Brain microvascular endothelial cell (primary cell): ENCODE results near the gene PRRC2A.

Experiments
- DNase-seq: peaks from one replicate; pipeline ENCODE4 v3.0.0-alpha.2; 2020
- H3K27ac ChIP-seq: fragments of 250-450 bp; sonication (Bioruptor Pico); 2 replicates; pipeline ENCODE4 v1.5.1; 2020; ENCODE audit warnings: mild to moderate bottlenecking, moderate library complexity
- H3K27me3 ChIP-seq: fragments of 250-450 bp; sonication (Bioruptor Pico); replicated peaks from 2 replicates; pipeline ENCODE4 v1.5.1; 2020; ENCODE audit warnings: mild to moderate bottlenecking
- H3K36me3 ChIP-seq: fragments of 250-450 bp; sonication (Bioruptor Pico); replicated peaks from 2 replicates; pipeline ENCODE4 v1.5.1; 2020; ENCODE audit warnings: mild to moderate bottlenecking
- H3K4me3 ChIP-seq: 2 replicates; pipeline ENCODE4 v1.5.1; 2011; ENCODE audit warnings: low read depth, mild to moderate bottlenecking, control low read depth, low read length, moderate library complexity
- in situ Hi-C: cut with HindIII; loops from 2 replicates; pipeline ENCODE4 v1.10.0; 2017; ENCODE audit warnings: low sequenced_read_pairs, low pct_ligation_motif_present
- TF ChIP-seq, protein P1 (sequence below): IDR thresholded peaks from 2 replicates; pipeline ENCODE4 v1.5.1; 2011; ENCODE audit warnings: low read depth, mild to moderate bottlenecking, moderate library complexity, low read length, control low read depth, inconsistent platforms; ENCODE audit errors: missing control alignments

PRRC2A gene

DNA sequence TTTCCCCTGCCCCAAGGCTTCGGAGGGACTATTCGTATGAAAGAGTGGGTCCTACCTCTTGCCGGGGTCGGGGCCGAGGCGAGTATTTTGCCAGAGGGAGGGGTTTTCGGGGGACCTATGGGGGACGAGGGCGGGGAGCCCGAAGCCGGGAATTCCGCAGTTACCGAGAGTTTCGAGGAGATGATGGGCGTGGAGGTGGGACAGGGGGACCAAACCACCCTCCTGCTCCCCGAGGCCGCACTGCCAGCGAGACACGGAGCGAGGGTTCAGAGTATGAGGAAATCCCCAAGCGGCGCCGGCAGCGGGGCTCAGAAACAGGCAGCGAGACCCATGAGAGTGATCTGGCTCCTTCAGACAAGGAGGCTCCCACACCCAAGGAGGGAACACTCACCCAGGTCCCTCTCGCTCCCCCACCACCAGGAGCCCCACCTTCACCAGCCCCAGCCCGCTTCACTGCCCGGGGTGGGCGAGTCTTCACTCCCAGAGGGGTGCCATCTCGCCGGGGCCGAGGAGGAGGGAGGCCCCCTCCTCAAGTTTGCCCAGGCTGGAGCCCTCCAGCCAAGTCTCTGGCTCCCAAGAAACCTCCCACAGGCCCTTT is 11.3 kb downstream of the PRRC2A start:
- Histone ChIP-seq H3K27ac (no peak overlapping the region), H3K36me3 (peaks cover 97% of the 10 kb centered on the region), H3K27me3 (no peaks in the 10 kb centered on the region), H3K4me3 (no peak overlapping the region)
- no peak for DNase-seq
- TF ChIP-seq, protein P1, sequence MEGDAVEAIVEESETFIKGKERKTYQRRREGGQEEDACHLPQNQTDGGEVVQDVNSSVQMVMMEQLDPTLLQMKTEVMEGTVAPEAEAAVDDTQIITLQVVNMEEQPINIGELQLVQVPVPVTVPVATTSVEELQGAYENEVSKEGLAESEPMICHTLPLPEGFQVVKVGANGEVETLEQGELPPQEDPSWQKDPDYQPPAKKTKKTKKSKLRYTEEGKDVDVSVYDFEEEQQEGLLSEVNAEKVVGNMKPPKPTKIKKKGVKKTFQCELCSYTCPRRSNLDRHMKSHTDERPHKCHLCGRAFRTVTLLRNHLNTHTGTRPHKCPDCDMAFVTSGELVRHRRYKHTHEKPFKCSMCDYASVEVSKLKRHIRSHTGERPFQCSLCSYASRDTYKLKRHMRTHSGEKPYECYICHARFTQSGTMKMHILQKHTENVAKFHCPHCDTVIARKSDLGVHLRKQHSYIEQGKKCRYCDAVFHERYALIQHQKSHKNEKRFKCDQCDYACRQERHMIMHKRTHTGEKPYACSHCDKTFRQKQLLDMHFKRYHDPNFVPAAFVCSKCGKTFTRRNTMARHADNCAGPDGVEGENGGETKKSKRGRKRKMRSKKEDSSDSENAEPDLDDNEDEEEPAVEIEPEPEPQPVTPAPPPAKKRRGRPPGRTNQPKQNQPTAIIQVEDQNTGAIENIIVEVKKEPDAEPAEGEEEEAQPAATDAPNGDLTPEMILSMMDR, result no peak
- in situ Hi-C loops, result no loop called here

DNA sequence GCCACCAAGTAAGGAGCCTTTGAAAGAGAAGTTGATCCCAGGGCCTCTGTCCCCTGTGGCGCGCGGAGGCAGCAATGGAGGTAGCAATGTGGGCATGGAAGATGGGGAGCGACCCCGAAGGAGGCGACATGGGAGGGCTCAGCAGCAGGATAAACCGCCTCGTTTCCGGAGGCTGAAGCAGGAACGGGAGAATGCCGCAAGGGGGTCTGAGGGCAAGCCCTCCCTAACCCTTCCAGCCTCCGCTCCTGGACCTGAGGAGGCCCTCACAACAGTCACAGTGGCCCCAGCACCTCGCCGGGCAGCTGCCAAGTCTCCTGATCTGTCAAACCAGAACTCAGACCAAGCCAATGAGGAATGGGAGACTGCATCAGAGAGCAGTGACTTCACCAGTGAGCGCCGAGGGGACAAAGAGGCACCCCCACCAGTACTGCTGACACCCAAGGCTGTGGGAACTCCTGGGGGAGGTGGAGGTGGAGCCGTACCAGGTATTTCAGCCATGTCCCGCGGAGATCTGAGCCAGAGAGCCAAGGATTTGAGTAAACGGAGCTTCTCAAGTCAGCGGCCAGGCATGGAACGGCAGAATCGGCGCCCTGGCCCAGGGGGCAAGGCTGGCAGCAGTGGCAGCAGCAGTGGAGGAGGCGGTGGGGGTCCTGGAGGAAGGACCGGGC is 11.9 kb downstream of the PRRC2A start:
- Histone ChIP-seq H3K27ac (no peak overlapping the region), H3K27me3 (no peaks in the 10 kb centered on the region), H3K4me3 (no peak overlapping the region), H3K36me3 (peaks cover 97% of the 10 kb centered on the region)
- in situ Hi-C loops, result no loop called here
- no peak for DNase-seq
- TF ChIP-seq, protein P1, result no peak

DNA sequence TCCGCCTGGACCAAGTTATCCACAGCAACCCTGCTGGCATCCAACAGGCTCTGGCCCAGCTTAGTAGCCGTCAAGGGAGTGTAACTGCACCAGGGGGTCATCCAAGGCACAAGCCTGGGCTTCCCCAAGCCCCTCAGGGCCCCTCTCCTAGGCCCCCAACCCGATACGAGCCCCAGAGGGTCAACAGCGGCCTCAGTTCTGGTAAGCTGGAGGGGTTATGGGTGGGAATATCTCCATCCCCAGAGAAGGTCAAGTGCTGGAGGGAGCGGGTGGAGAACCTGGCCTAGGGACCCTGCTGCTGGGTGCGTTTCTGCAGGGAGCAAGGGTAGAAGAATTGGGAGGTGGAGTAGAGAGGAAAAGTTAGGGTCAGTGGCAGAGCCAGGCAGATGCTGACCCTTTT is 12.9 kb downstream of the PRRC2A start:
- no peak for DNase-seq
- TF ChIP-seq, protein P1, result no peak
- peaks cover 95% of the 10 kb centered on the region for H3K36me3 ChIP-seq
- in situ Hi-C loops, result no loop called here
- no peak overlapping the region for H3K4me3 ChIP-seq
- H3K27ac ChIP-seq, result no peak overlapping the region
- H3K27me3 ChIP-seq, result no peaks in the 10 kb centered on the region

DNA sequence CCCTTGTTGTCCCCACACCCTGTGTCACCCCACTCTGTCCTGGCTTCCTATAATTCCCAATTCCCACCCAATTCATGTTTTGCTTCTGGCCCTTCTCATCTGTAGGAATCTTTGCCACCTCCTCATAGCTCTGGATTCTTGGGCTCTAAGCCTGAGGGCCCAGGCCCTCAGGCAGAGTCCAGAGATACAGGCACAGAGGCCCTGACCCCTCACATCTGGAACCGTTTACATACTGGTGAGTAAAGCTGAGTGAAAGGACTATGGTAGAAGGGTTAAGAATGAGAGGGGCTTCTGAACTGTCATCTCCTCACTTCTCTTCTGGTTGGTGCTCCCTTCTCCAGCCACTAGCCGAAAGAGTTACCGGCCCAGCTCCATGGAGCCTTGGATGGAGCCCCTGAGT is 13.6 kb downstream of the PRRC2A start:
- Histone ChIP-seq H3K27ac (no peak overlapping the region), H3K36me3 (peaks cover 93% of the 10 kb centered on the region)
- DNase-seq, result no peak

DNA sequence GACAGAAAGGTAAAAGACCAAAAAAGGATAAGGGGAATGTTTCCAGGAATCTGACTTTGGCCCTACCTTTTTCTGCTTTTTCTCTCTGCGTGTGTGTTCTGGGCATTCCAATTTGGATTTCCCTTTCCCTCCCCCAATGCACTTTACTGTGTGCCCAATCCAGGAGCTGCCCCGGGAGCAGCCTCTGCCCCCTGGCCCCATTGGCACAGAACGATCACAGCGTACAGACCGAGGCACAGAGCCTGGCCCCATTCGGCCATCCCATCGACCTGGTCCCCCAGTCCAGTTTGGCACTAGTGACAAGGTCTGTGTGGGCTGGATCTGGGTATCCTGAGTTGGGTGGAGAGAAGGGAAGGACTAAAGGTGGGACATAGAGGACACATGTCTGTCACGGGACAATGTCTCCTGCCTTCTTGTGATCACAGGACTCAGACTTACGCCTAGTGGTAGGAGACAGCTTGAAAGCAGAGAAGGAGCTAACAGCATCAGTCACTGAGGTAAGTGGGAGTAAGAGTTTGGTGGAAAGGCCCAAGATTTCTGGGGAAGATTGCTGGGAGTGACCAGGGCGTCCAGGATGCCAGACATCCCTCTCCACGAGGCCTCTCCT is 14.6 kb downstream of the PRRC2A start:
- in situ Hi-C loops, result no loop called here
- no peak for DNase-seq
- no peak overlapping the region for H3K27ac ChIP-seq
- H3K36me3 ChIP-seq, result peaks cover 91% of the 10 kb centered on the region
- TF ChIP-seq, protein P1, result no peak
- H3K27me3 ChIP-seq, result no peaks in the 10 kb centered on the region
- H3K4me3 ChIP-seq, result no peak overlapping the region

More for the DNA sequence above, 13.6 kb downstream of the PRRC2A start:
- Histone ChIP-seq H3K27me3 (no peaks in the 10 kb centered on the region), H3K4me3 (no peak overlapping the region)
- in situ Hi-C loops, result no loop called here
- TF ChIP-seq, protein P1, result no peak
